GM21529 (cell line): ENCODE data around the gene NEXN.

Experiments used
- ATAC-seq: cut with Tn5 transposase; IDR thresholded peaks from one replicate; pipeline ENCODE4 v1.9.1; 2021; ENCODE audit not compliant: unreplicated experiment

Gene NEXN

DNA sequence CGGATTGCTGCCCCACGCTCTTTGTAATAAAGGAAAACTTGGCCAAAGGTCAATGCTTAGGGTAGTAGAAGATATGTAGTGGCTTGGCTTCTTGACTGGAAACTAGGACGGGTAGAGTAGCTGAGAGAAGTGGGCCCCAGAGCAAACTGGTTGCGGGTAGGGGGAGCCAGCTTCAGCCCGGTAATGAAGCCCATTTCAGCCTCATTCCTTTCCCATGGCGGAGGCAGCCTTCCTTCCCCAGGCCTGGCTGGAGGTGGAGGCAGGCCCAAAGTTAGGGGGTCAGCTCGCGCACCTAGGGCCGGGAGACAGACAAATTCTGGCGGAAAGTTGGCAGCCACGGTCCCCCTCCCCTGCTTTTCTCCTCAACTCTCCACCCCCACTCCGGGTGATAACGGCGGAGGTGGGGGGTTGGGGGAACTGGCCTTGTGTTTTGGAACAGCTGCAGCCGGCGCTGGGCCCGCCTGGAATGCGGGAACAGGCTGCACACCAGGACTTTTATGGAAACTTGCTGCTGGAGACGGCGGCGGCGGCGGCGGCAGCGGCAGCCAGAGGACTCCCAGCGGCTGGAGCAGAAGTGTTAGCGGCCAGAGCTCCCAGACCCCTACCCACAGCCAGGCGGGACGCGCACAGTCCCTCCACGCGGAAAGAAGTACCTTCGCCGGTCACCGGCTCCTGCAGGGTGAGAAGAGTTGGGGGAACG lies at the start of gene NEXN:
Gene NEXN (plus strand): TSS at position 544 of the 700 bp plus-strand sequence. CDS start 27,483 bp downstream, outside the sequence.
- peak; percentile 28 for ATAC-seq

DNA sequence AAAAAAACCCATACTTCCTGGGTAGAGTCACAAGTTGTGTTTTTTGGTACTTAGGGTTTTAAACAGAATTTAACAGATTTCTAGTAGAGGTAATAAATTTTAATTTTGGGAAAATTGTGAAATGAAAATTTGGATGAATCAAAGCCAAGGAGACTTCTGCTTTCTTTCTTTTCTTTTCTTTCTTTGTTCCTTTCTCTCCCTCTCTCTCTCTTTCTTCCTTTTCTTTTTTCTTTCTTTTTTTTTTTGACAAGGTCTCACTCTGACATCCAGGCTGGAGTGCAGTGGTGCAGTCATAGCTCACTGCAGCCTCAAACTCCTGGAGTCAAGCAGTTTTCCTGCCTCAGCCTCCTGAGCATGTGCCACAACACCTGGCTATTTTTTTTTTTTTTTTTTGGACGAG lies 46.9 kb upstream of the NEXN start:
- ATAC-seq, result no peak

DNA sequence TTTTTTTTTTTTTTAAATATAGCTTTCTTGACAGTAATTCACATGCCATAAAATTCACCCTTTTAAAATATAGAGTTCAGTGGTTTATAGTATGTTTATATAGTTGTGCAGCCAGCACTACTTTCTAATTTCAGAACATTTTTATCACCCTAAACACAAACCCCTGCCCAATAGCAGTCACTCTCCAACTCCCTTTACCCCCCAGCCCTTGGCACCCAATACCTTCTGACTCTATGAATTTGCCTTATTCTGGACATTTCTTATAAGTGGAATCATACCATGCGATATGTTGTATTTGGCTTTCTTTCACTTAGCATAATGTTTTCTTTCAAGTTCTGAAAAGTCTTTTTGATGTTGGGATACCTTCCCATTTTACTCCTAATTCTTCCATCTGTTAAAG lies 42.5 kb upstream of the NEXN start:
- no peak for ATAC-seq

DNA sequence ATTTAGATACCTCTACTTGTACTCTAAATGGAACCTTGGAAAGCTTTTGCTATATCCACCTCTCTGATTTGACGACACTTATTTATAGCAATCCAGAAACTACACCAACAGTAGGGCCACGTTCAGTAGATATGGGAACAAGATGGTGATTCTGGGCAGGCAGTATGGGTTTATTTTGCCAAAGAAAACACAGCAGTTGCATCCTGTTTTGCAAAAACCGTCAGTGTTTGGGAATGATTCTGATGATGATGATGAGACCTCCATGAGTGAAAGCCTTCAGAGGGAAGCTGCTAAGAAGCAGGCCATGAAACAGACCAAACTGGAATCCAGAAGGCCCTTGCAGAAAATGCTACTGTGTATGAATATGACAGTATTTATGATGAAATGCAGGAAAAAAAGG lies 41.5 kb upstream of the NEXN start:
- ATAC-seq, result no peak

DNA sequence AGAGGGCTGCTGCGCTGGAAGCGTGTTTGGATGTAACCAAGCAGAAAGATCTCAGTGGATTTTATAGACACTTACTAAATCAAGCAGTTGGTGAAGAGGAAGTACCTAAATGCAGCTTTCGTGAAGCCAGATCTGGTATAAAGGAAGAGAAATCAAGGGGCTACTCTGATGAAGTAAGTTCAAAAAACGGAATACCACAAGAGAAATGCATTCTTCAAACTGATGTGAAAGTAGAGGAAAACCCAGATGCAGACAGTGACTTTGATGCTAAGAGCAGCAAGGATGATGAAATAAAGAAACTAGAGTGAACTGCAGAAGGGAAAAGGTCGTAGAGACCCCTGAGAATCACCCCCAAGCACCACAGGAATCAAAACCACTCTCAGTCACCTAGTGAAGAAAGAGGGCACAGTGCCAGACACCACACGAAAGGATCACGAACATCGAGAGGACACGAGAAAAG lies 40.8 kb upstream of the NEXN start:
- ATAC-seq, result no peak

DNA sequence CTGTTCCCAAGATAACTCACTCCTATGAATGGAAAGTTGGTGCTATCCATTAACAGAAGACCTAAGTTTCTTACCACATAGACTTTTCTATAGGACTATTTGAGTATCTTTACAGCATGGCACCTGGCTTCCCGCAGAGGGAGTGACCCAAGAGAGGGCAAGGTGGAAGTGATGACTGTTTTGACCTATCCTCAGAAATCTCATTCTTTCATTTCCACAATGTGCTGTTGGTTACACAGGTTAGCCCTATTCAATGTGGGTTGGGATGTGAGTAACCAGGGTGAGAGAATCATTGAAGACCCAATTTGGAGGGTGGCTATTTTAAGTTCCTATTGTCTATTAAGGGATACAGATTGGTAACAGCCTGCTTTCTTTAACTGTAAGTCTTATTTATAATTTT lies 38.3 kb upstream of the NEXN start:
- ATAC-seq, result no peak

DNA sequence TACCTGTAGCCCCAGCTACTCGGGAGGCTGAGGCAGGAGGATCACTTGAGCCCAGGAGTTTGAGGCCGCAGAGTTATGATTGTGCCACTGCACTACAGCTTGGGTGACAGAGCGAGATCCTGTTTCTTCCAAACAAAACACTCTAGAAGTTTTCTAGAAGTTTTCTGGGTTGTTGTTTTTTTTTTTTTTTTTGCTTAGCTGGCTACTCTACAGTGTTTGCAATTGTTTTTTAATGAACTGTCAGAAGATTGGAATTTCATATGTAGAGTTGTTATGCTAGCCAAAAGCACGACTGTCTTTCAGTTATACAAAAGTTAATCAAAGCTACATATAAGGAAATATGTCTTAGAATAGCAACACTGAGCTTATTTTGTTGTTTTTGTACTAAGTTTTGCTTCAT lies 30.9 kb upstream of the NEXN start:
- no peak for ATAC-seq

DNA sequence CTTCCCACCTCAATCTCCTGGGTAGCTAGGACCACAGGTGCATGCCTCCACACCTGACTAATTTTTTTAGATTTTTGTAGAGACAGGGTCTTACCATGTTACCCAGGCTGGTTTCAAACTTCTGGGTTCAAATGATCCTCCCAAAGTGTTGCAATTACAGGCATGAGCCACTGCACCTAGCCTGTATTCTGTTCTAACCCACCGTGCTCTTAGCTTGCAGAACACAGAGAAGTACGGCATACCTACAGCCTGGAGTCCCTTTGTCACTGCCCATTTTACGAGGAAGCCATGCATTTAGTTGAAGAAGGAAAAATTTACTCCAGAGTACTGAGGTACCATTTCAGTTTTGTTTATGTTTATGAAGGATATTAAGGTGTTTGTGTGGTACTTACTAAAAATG lies 29.7 kb upstream of the NEXN start:
- ATAC-seq, result no peak

DNA sequence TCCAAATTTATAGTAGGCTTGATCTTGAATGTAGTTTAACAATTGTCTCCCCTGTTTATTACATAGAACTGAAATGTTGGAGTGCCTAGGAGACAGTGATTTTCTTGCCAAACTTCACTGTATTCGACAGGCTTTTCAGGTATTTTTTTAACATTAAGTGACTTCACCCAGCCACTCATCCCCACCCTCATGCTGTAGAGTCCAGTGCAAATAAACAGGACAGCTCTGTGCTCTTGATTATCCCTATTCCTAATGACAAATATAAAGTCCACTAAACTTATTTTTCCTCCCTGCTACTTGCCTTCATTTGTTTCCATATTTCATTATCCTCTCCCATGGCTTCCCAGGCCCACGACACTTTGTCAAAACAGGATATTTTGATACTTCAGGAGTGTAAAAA lies 29.2 kb upstream of the NEXN start:
- ATAC-seq, result no peak

DNA sequence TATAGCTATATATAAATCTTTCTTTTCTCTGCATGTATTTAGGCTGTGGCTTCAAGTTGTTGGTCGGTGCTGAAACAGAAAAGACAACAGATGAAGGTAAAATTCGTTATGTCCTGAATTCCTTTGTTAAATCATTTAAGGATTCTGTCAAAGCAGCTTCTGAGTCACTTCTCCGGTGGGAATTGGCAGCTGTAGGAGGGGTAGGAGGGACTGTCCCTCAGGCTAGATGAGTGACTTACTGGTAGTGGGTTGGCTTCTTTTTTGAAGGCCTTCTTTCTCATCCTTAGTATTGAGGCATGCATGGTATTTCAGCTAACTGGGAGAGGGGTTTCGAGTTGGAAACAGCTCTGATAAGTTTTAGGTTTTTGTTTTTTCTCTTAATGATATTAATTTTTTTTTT lies 22.1 kb upstream of the NEXN start:
- no peak for ATAC-seq

DNA sequence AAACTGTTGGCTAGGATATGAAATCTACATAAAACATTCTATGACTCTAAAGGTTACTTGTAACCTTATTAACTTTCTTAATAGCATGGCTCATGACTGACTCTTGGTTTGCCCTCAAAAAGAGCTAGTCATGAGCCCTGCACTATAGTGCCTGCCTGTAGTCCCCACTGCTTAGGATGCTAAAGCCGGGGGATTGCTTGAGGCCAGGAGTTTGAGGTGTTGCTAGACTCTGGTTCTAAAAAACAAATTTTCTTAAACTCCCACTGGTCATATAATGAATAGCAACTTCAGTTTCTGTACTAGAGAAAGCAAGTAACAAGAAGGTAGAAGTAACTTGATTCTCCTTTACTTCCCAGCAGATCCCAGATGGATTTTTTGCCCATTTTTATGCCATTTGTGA lies 15.8 kb upstream of the NEXN start:
- no peak for ATAC-seq

DNA sequence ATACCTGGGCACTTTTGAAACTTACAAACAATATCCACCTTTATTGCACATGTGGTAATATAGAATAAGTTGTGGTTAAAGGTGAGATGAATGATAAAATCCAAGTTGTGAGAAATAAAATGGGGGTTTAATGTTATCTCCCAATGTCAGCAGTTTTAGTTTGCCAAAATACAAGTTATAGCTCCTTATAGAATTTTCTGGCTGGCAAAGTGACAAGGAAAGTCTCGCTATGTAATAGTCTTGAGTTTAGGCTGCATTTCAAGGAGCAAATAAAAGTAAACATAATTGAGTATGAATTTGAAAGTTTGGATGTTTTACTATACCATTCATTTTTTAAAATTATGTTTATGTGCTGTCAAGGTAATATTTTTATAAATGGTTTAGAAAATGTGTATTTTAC lies 15.0 kb upstream of the NEXN start:
- no peak for ATAC-seq

DNA sequence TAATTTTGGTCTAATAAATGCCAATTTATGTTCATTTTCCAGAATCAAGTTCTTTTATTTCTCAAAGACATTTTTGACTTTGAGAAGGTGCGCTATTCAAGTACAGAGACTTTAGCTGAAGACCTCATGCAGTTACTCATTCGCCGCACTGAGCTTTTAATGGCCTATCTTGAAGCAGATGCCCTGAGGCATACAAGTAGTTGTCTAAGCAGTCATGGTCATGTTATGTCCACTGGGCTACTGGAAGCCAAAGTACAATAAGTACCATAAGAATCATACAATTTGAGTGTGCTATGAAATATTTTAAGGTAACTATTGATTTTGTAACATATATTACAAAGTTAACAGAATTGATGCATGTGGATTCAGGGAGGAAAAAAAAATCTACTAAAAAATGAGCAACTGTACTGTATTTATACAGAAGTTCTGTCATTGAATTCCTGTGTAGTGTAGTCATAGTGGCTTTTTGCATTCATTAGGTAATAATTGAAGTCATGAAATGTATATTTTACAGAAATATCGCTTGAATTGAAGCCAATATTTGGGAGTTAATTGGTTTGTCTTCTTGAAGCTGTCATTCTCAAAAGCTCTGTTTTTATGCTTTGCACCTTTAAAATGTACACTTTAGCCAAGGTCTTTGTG lies 13.5 kb upstream of the NEXN start:
- no peak for ATAC-seq

DNA sequence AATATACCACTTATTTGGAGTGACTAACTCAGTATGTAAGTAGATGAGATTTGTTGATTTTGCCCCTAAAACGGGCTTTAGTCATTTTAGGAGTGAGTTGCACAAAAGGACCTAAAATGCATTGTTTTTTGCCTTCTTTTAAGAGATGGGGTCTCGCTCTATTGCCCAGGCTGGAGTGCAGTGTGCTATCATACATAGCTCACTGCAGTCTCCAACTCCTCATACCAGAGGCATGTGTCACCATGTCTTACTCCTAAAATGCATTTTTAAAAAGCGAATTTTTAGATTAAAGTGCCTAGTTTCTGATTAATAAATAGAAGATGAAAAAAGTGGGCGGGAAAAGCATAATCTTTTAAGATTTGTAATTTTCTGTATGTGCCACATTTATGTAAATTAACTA lies 11.5 kb upstream of the NEXN start:
- ATAC-seq, result no peak

DNA sequence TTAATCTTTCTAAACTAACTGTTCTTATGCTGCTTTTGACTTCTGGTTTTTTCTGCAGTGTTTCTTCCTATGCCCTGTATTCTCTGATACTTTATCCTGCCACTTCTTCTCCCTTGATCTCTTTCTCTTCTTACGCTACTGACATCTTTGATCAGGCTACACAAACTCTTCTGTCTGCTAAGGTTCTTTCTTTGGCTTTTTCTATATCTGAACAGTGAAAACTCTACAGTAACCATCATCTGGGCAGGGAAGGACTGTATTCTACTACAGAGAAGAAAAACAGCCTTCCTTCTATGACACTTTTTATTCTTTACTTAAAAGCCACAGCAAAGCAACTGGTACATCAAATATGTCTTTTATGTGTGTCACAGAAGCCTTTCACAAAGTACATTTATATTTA lies 7.4 kb upstream of the NEXN start:
- no peak for ATAC-seq

DNA sequence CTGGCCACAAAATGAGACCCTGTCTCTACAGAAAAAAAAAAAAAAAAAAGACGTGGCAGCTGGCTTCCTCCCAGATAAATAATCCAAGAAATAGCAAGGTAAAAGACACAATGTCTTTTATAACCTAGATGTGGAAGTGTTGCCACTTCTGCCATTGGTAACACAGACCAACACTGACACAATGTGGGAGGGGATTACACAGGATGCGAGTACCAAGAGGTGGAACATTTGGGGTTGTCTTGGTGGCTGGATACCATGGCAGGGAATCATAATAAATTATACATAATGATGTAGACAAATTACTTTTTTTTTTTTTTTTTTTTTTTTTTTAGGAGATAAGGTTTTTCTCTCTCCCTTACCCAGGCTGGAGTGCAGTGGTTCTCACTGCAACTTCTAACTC lies 6.0 kb upstream of the NEXN start:
- ATAC-seq, result no peak

DNA sequence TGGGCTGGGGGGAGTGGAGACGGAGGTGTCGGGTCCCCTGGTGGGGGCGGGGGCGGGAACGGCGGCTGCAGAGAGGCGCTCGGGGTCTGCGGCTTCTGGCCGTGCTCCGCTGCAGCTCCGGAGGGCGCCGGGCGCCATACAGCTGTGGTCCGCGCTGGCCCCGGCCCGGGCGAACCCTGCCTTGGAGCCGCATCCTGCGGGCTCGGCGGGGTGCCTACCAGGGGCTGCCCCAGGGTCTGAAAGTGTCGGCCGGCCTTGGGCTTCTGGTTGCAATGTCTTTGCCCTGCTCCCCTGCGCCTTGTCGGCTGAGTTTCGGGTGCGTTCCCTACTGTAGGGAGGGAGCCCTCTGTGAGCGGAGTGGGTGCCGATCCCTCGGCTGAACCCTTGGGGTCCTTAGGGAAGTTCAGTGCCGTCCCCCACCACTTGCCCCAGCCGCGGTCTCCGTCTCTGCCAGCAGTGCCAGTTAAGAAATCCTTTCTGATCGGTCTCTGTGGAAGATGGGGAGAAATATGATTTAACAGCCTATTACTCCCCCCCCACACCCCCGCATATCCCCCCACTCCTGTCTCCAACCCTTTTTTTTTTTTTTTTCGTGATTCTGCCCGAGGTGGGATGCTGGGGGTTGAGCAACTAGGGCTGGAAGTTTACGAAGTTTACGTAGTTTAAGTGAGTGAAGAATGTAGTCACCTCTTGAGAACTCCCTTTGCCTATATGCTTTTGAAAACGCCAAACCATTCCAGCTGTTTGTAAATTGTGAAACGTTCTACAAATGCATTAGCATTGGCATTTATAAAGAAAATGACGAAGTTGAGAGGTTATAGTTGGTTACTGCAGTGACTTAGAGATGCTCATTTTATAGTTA lies 588 bp downstream of the NEXN start:
- ATAC-seq, result peak; percentile 66

DNA sequence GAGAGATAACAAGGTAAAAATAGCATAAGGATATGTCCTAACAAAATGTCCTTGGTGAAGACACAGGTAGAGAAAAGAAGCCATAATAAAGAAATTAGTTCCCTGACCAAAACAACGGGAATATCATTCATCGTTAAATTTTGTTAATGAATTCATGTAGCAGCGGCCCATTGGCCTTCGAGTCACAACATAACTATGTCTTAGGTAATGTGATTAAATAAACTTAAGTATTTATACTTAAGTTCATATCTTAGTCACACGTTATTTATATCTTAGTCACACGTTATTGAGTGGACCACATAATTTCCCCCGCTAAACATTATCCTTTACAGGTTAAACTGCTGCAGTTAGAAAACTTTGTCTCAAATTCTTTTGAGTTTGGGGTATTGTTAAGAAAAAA lies 1.2 kb downstream of the NEXN start:
- ATAC-seq, result no peak

DNA sequence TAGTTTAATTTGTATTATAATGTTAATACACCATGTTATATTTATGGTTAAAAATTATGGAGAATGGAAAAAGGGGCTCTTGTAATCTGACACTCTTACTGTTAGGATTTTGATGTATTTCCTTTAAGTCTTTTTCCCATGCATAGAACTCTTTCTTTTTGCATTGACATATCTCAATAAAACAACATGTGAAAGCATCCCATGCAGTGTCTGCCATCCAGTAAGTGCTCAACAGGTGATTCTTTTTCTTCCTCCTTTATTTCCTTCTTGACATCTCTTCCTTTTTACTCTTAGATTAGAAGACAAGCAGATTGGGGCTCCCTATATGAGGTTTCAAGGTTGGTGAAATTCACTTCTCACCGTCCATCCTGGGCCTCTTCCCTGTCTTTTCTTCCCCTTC lies 2.8 kb downstream of the NEXN start:
- no peak for ATAC-seq

DNA sequence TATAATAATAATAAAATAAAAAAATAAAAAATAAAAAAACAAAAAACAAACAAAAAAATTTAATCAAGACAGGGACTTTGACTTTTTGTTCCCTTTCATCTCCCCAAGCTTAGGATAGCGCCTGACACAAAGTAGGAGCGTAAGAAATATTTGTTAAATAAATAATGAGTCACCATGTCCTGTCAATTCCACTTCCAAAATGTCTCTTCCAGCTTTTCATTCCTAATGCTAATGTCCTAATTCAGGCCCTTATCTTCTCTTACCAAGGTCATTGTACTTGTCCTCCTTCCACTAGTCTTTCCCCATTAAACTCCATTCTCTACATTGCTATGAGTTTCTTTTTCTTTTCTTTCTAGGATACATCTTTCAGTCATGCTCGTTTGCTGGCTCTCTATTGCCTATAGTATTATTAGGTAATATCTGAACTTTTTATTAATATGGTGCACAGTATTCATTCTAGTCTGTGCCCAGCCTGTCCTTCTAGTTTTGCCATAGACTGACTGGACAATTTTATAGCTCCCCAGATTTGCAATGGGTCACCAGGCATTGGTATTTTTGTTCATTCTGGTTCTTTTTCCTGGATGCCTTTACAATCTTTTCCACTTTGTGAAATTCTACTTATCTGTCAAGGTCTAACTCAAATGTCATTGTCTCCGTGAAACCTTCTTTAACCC lies 11.4 kb downstream of the NEXN start:
- ATAC-seq, result no peak

DNA sequence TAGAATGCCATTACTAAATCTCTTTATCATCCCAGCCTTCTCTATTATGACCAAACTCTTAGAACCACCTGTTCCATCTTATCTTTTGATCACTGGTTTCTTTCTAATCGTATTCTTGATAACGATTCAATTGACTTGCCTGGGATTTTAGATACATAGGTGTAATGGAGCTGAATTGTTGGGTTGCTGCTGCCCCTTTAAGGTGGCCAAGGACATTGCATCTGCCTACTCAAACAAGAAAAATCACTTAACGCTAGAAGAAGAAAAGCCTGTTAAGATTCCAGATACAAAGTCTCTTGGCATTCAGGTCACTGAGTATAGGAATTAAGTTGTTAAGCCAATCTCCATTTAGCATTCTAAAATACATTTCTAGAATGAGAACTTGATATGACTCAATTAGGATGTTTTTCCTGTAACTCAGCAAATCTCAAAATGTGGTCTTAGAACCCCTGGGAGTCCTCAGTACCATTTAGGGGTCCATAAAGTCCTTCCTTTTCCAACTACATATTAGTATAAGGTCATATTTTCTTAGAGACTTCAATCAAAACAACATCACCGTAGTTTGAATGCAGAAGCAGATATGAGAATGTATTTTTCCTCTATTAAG lies 12.4 kb downstream of the NEXN start:
- ATAC-seq, result no peak
